Measurements from ENCODE around the gene SWAP70. TPM values are rescaled to one million over a fixed set of nuclear protein-coding genes. Genes with fewer than 3 reads are reported as not detected.

Gene SWAP70
- total RNA-seq, 1 experiment from 2014 or later: 21.1 TPM

- DNase-seq (ENCODE audit: low spot score): no peak
- POLR2A ChIA-PET (ENCODE audit: low non-redundant PET): no interaction called here
- no TSS peak for BruUV-seq (replicated peaks)
- Histone ChIP-seq H3K36me3 (ENCODE audit: insufficient read depth, low read length, poor library complexity, severe bottlenecking) (no peaks in the 10 kb centered on the region), H3K27me3 (replicated peaks; ENCODE audit: insufficient read depth, low read depth, low read length, poor library complexity) (no peaks in the 10 kb centered on the region), H3K4me1 (ENCODE audit: insufficient read depth, low read length, poor library complexity, severe bottlenecking) (no peaks in the 10 kb centered on the region), H3K27ac (ENCODE audit: low read depth, low read length, poor library complexity, severe bottlenecking) (no peak overlapping the region), H3K9me3 (ENCODE audit: low read depth, low read length, poor library complexity, severe bottlenecking) (no peaks in the 10 kb centered on the region), H3K4me3 (ENCODE audit: low read depth, low read length, poor library complexity, severe bottlenecking) (no peak overlapping the region)
- intact Hi-C loops (cut with micrococcal nuclease; ENCODE audit: unreplicated experiment): no loop called here
- no peak for TF ChIP-seq EZH2 (IDR thresholded peaks at IDR 0.05; ENCODE audit: borderline replicate concordance, low read depth, low read length, poor library complexity, severe bottlenecking)
- TF ChIP-seq, protein P1, sequence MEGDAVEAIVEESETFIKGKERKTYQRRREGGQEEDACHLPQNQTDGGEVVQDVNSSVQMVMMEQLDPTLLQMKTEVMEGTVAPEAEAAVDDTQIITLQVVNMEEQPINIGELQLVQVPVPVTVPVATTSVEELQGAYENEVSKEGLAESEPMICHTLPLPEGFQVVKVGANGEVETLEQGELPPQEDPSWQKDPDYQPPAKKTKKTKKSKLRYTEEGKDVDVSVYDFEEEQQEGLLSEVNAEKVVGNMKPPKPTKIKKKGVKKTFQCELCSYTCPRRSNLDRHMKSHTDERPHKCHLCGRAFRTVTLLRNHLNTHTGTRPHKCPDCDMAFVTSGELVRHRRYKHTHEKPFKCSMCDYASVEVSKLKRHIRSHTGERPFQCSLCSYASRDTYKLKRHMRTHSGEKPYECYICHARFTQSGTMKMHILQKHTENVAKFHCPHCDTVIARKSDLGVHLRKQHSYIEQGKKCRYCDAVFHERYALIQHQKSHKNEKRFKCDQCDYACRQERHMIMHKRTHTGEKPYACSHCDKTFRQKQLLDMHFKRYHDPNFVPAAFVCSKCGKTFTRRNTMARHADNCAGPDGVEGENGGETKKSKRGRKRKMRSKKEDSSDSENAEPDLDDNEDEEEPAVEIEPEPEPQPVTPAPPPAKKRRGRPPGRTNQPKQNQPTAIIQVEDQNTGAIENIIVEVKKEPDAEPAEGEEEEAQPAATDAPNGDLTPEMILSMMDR (conservative IDR thresholded peaks at IDR 0.05; ENCODE audit: low read depth, low read length): no peak
- CTCF ChIA-PET: no interaction called here
Measured at GRCh38 chr11:9629064-9629463, 34.8 kb upstream of the SWAP70 start.

- POLR2A ChIA-PET (ENCODE audit: low non-redundant PET): no interaction called here
- Histone ChIP-seq H3K27me3 (replicated peaks; ENCODE audit: insufficient read depth, low read depth, low read length, poor library complexity) (no peaks in the 10 kb centered on the region), H3K27ac (ENCODE audit: low read depth, low read length, poor library complexity, severe bottlenecking) (no peak overlapping the region), H3K4me1 (ENCODE audit: insufficient read depth, low read length, poor library complexity, severe bottlenecking) (no peaks in the 10 kb centered on the region), H3K4me3 (ENCODE audit: low read depth, low read length, poor library complexity, severe bottlenecking) (no peak overlapping the region), H3K36me3 (ENCODE audit: insufficient read depth, low read length, poor library complexity, severe bottlenecking) (no peaks in the 10 kb centered on the region), H3K9me3 (ENCODE audit: low read depth, low read length, poor library complexity, severe bottlenecking) (no peaks in the 10 kb centered on the region)
- intact Hi-C loops (cut with micrococcal nuclease; ENCODE audit: unreplicated experiment): no loop called here
- TF ChIP-seq EZH2 (IDR thresholded peaks at IDR 0.05; ENCODE audit: borderline replicate concordance, low read depth, low read length, poor library complexity, severe bottlenecking): no peak
- TF ChIP-seq, protein P1 (conservative IDR thresholded peaks at IDR 0.05; ENCODE audit: low read depth, low read length): no peak
- DNase-seq (ENCODE audit: low spot score): no peak
- CTCF ChIA-PET: no interaction called here
- no TSS peak for BruUV-seq (replicated peaks)
Measured at GRCh38 chr11:9633679-9634078, 30.2 kb upstream of the SWAP70 start.

- H3K36me3 ChIP-seq (ENCODE audit: insufficient read depth, low read length, poor library complexity, severe bottlenecking): no peaks in the 10 kb centered on the region
- POLR2A ChIA-PET (ENCODE audit: low non-redundant PET): no interaction called here
- no TSS peak for BruUV-seq (replicated peaks)
- H3K4me1 ChIP-seq (ENCODE audit: insufficient read depth, low read length, poor library complexity, severe bottlenecking): no peaks in the 10 kb centered on the region
- no peak overlapping the region for H3K4me3 ChIP-seq (ENCODE audit: low read depth, low read length, poor library complexity, severe bottlenecking)
- no peak for DNase-seq (ENCODE audit: low spot score)
- no peak overlapping the region for H3K27ac ChIP-seq (ENCODE audit: low read depth, low read length, poor library complexity, severe bottlenecking)
- TF ChIP-seq EZH2 (IDR thresholded peaks at IDR 0.05; ENCODE audit: borderline replicate concordance, low read depth, low read length, poor library complexity, severe bottlenecking): no peak
- TF ChIP-seq, protein P1 (conservative IDR thresholded peaks at IDR 0.05; ENCODE audit: low read depth, low read length): no peak
- H3K9me3 ChIP-seq (ENCODE audit: low read depth, low read length, poor library complexity, severe bottlenecking): no peaks in the 10 kb centered on the region
- intact Hi-C loops (cut with micrococcal nuclease; ENCODE audit: unreplicated experiment): no loop called here
- CTCF ChIA-PET: no interaction called here
- H3K27me3 ChIP-seq (replicated peaks; ENCODE audit: insufficient read depth, low read depth, low read length, poor library complexity): no peaks in the 10 kb centered on the region
Measured at GRCh38 chr11:9636691-9637090, 27.2 kb upstream of the SWAP70 start.
